Measurements from ENCODE around the gene CMIP.

CMIP gene

DNA sequence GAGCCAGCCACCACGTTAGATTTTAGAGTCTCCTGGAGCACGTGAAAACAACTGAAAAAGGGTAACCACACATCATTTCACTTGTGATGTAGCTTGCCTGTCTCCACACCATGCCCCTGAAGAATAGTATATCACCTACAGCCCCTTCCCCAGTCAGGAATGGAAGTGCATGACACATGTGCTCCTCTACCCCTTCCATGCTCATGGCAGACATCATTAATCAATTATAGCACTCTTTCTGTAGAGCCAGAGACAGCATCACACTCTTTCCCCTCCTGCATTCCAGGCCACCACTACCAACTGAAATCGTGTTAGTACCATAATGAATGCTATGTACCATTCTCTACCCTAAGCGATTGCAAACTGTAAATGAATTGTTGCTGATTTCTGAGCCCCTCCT is 221.0 kb downstream of the CMIP start:
- no peak overlapping the region for H3K4me2 ChIP-seq (ENCODE audit: insufficient read depth, low read length)

DNA sequence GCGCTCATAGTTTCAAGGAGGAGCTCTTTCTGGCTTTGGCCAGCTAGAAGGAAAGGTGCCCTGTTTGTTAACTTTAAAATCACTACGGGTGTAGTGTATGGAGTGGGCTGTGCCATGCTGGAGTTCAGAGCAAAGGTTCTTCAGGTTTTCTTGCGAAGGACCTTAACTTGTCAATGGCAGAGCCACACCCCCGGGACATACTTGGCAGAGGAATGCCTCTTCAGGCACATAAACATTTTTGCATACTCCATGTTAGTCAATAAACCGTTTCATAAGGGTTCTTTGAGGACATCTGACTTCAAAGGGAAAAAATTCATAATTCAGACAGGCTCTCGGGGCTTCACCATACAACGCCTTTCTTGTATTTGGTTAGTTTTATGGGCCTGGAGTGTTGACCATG is 221.5 kb downstream of the CMIP start:
- Histone ChIP-seq H3K79me2 (ENCODE audit: insufficient read depth, low read length) (no peaks in the 10 kb centered on the region), H3K4me2 (ENCODE audit: insufficient read depth, low read length) (no peak overlapping the region), H3K4me3 (ENCODE audit: low read depth in 1 of 2, low read length in 2 of 2) (no peak overlapping the region), H3K27me3 (ENCODE audit: insufficient read depth, low read length, poor library complexity) (no peaks in the 10 kb centered on the region), H3K4me1 (ENCODE audit: insufficient read depth, low read length) (no peaks in the 10 kb centered on the region), H3K27ac (ENCODE audit: low read length) (no peak overlapping the region), H3K9ac (ENCODE audit: low read depth, low read length) (no peak overlapping the region), H3K36me3 (ENCODE audit: insufficient read depth, low read length) (peaks cover 67% of the 10 kb centered on the region), H3K9me3 (ENCODE audit: insufficient read depth, low read length, severe bottlenecking) (no peaks in the 10 kb centered on the region), H2AFZ (ENCODE audit: low read depth, low read length) (no peak overlapping the region), H4K20me1 (ENCODE audit: insufficient read depth, low read length) (peaks cover 10% of the 10 kb centered on the region)
- ATAC-seq (ENCODE audit: insufficient read depth, low read depth) (no peak), DNase-seq (no peak)
- no peak for TF ChIP-seq EZH2 (IDR thresholded peaks at IDR 0.05; ENCODE audit: borderline replicate concordance, low read depth, low read length, severe bottlenecking)
- TF ChIP-seq, protein P1, sequence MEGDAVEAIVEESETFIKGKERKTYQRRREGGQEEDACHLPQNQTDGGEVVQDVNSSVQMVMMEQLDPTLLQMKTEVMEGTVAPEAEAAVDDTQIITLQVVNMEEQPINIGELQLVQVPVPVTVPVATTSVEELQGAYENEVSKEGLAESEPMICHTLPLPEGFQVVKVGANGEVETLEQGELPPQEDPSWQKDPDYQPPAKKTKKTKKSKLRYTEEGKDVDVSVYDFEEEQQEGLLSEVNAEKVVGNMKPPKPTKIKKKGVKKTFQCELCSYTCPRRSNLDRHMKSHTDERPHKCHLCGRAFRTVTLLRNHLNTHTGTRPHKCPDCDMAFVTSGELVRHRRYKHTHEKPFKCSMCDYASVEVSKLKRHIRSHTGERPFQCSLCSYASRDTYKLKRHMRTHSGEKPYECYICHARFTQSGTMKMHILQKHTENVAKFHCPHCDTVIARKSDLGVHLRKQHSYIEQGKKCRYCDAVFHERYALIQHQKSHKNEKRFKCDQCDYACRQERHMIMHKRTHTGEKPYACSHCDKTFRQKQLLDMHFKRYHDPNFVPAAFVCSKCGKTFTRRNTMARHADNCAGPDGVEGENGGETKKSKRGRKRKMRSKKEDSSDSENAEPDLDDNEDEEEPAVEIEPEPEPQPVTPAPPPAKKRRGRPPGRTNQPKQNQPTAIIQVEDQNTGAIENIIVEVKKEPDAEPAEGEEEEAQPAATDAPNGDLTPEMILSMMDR (IDR thresholded peaks at IDR 0.05; ENCODE audit: borderline replicate concordance, extremely low read depth, low read length, poor library complexity, severe bottlenecking) = no peak

More for the DNA sequence above, 221.0 kb downstream of the CMIP start:
- no peak for TF ChIP-seq EZH2 (IDR thresholded peaks at IDR 0.05; ENCODE audit: borderline replicate concordance, low read depth, low read length, severe bottlenecking)
- TF ChIP-seq, protein P1 (IDR thresholded peaks at IDR 0.05; ENCODE audit: borderline replicate concordance, extremely low read depth, low read length, poor library complexity, severe bottlenecking) = no peak
- no peaks in the 10 kb centered on the region for H3K4me1 ChIP-seq (ENCODE audit: insufficient read depth, low read length)
- peaks cover 69% of the 10 kb centered on the region for H3K36me3 ChIP-seq (ENCODE audit: insufficient read depth, low read length)
- DNase-seq = no peak
- H3K4me3 ChIP-seq (ENCODE audit: low read depth in 1 of 2, low read length in 2 of 2) = no peak overlapping the region
- H3K9me3 ChIP-seq (ENCODE audit: insufficient read depth, low read length, severe bottlenecking) = no peaks in the 10 kb centered on the region
- no peak overlapping the region for H3K27ac ChIP-seq (ENCODE audit: low read length)
- ATAC-seq (ENCODE audit: insufficient read depth, low read depth) = no peak
- no peaks in the 10 kb centered on the region for H3K27me3 ChIP-seq (ENCODE audit: insufficient read depth, low read length, poor library complexity)
- no peak overlapping the region for H3K9ac ChIP-seq (ENCODE audit: low read depth, low read length)
- H4K20me1 ChIP-seq (ENCODE audit: insufficient read depth, low read length) = peaks cover 10% of the 10 kb centered on the region
- H2AFZ ChIP-seq (ENCODE audit: low read depth, low read length) = no peak overlapping the region
- H3K79me2 ChIP-seq (ENCODE audit: insufficient read depth, low read length) = no peaks in the 10 kb centered on the region

DNA sequence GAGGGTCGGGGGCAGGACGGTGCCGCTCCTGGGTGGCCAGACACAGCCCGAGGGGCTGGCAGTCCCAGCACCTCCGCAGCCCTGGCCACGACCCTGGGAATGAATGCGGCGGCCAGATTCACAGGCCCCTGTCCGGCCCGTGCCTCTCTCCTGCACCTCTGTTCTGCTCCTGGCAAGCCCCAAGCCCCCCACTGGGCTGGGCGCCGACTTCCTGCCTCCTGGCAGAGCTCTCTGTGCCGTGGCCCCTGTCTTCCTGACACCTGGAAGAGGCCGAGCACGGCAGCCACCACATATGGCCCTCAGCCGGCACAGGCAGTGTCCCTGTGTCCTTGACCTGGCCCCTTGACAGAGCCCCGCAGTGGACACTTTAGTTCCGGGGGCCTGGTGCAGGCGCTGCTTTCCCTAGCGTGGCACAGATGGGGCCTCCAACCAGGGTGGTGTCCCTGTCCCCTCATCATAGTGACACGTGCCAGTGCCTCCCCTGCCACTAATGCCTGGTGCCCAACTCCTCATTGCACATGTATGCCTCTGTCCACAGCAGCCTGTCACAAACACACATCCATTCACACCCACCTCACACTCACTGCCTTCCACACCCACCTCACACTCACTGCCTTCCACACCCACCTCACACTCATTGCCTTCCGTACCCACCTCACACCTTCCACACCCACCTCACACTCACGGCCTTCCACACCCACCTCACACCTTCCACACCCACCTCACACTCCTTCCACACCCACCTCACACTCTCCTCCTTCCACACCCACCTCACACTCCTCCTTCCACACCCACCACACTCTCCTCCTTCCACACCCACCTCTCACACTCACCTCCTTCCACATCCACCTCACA is 223.9 kb downstream of the CMIP start:
- Histone ChIP-seq H2AFZ (ENCODE audit: low read depth, low read length) (no peak overlapping the region), H3K27ac (ENCODE audit: low read length) (no peak overlapping the region), H3K9me3 (ENCODE audit: insufficient read depth, low read length, severe bottlenecking) (no peaks in the 10 kb centered on the region), H4K20me1 (ENCODE audit: insufficient read depth, low read length) (peaks cover 15% of the 10 kb centered on the region), H3K36me3 (ENCODE audit: insufficient read depth, low read length) (peaks cover 72% of the 10 kb centered on the region), H3K4me1 (ENCODE audit: insufficient read depth, low read length) (no peaks in the 10 kb centered on the region), H3K27me3 (ENCODE audit: insufficient read depth, low read length, poor library complexity) (no peaks in the 10 kb centered on the region), H3K79me2 (ENCODE audit: insufficient read depth, low read length) (no peaks in the 10 kb centered on the region), H3K9ac (ENCODE audit: low read depth, low read length) (no peak overlapping the region), H3K4me2 (ENCODE audit: insufficient read depth, low read length) (no peak overlapping the region), H3K4me3 (ENCODE audit: low read depth in 1 of 2, low read length in 2 of 2) (no peak overlapping the region)
- TF ChIP-seq, protein P1 (IDR thresholded peaks at IDR 0.05; ENCODE audit: borderline replicate concordance, extremely low read depth, low read length, poor library complexity, severe bottlenecking) = no peak
- TF ChIP-seq EZH2 (IDR thresholded peaks at IDR 0.05; ENCODE audit: borderline replicate concordance, low read depth, low read length, severe bottlenecking) = no peak
- ATAC-seq (ENCODE audit: insufficient read depth, low read depth) (0 out of 3 replicates have a peak, but pooled peaks have one; percentile 26), DNase-seq (no peak)
